ENCODE results near the gene LRGUK.
"Not testable (repeated sequence)": the region's sequence is repeated elsewhere in the genome, so short reads cannot be mapped to it uniquely, and the experiment has no call there.

LRGUK gene, protein sequence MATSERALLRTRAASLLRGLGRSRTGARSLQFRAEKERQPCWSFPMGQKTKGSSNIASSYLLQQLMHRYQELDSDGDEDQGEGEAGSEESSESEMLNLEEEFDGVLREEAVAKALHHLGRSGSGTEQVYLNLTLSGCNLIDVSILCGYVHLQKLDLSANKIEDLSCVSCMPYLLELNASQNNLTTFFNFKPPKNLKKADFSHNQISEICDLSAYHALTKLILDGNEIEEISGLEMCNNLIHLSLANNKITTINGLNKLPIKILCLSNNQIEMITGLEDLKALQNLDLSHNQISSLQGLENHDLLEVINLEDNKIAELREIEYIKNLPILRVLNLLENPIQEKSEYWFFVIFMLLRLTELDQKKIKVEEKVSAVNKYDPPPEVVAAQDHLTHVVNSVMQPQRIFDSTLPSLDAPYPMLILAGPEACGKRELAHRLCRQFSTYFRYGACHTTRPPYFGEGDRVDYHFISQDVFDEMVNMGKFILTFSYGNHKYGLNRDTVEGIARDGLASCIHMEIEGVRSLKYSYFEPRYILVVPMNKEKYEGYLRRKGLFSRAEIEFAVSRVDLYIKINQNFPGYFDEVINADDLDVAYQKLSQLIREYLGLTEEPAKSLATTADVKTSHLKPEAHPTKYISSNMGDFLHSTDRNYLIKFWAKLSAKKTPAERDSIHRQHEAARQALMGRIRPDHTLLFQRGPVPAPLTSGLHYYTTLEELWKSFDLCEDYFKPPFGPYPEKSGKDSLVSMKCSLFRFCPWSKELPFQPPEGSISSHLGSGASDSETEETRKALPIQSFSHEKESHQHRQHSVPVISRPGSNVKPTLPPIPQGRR

DNA sequence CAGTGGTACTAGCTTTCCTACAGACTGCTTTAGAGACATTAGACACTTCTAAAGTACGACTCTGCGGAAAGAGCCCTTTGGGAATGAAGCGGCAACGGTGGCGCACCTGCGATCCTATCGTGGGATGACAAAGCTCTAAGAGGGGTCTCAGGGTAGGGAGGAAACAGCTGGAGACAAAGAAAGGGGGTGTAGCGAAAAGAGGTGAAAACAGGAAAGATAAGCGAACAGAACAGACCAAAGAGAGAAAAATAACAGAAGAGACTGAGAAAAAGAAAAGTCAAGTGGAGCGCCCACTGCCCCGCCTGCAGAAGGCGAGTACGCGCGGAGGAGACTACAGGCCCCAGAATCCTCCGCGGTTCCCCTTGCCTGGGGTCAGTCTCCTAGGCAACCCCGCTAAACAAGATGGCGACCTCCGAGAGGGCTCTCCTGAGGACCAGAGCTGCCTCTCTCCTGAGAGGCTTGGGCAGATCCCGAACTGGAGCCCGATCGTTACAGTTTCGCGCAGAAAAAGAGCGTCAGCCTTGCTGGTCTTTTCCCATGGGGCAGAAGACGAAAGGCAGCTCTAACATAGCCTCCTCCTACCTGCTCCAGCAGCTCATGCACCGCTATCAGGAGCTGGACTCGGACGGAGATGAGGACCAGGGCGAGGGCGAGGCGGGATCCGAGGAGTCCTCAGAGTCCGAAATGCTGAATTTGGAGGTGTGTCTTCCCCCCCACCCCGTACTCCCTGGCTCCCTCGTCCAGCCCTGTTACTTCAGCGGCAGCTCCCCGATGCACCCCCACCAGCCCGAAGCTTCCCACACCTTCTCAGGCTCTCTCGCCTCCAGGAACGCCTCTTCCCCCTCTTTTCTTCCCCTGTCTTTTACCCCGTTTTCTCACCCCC, at the start of gene LRGUK:
TSS of gene LRGUK (plus strand) at position 375 of the 883 bp plus-strand sequence. CDS start at position 403, 28 bp downstream.
- Histone ChIP-seq H3K27me3 (ENCODE audit: control insufficient read depth, insufficient read depth, low read length) (peaks cover 5% of the 10 kb centered on the region), H3K4me1 (ENCODE audit: control insufficient read depth, insufficient read depth, low read length) (peaks cover 22% of the 10 kb centered on the region), H3K9ac (ENCODE audit: low read depth, low read length) (no peak within 1 kb of the TSS), H3K36me3 (ENCODE audit: control insufficient read depth, insufficient read depth, low read length) (no peaks in the 10 kb centered on the region), H3K9me3 (ENCODE audit: control insufficient read depth, insufficient read depth, low read length) (no peaks in the 10 kb centered on the region), H3K4me3 (ENCODE audit: low read depth, low read length) (peak within 1 kb of the TSS; percentile 78)

- H3K4me1 ChIP-seq (ENCODE audit: control insufficient read depth, insufficient read depth, low read length); H3K27me3 ChIP-seq (ENCODE audit: control insufficient read depth, insufficient read depth, low read length); H3K9ac ChIP-seq (ENCODE audit: low read depth, low read length); H3K4me3 ChIP-seq (ENCODE audit: low read depth, low read length); H3K36me3 ChIP-seq (ENCODE audit: control insufficient read depth, insufficient read depth, low read length); H3K9me3 ChIP-seq (ENCODE audit: control insufficient read depth, insufficient read depth, low read length): not testable (repeated sequence)
Measured at GRCh38 chr7:134077560-134077959, 49.6 kb upstream of the LRGUK start.

- H3K4me1 ChIP-seq (ENCODE audit: control insufficient read depth, insufficient read depth, low read length): no peaks in the 10 kb centered on the region
- no peaks in the 10 kb centered on the region for H3K9me3 ChIP-seq (ENCODE audit: control insufficient read depth, insufficient read depth, low read length)
- H3K36me3 ChIP-seq (ENCODE audit: control insufficient read depth, insufficient read depth, low read length): no peaks in the 10 kb centered on the region
- no peak overlapping the region for H3K9ac ChIP-seq (ENCODE audit: low read depth, low read length)
- no peak overlapping the region for H3K4me3 ChIP-seq (ENCODE audit: low read depth, low read length)
- no peaks in the 10 kb centered on the region for H3K27me3 ChIP-seq (ENCODE audit: control insufficient read depth, insufficient read depth, low read length)
Measured at GRCh38 chr7:134078991-134079390, 48.1 kb upstream of the LRGUK start.

DNA sequence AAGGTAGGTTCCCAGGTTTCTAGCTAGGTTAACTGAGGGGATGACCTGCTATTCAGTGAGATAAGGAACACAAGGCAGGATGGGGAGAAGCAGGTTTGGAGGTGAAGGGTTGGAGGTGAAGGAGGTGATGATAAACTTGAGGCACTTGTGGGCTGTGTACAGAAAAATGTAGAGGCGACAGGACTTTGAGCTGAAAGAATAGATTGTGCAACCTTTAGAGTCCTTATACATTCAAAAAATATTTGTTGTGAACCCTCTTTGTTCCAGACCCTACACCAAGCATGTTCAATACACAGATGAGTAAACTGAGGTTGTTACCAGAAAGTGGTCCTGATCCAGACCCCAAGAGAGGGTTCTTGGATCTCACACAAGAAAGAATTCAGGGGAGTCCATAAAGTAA, 45.4 kb upstream of the LRGUK start:
- no peaks in the 10 kb centered on the region for H3K4me1 ChIP-seq (ENCODE audit: control insufficient read depth, insufficient read depth, low read length)

DNA sequence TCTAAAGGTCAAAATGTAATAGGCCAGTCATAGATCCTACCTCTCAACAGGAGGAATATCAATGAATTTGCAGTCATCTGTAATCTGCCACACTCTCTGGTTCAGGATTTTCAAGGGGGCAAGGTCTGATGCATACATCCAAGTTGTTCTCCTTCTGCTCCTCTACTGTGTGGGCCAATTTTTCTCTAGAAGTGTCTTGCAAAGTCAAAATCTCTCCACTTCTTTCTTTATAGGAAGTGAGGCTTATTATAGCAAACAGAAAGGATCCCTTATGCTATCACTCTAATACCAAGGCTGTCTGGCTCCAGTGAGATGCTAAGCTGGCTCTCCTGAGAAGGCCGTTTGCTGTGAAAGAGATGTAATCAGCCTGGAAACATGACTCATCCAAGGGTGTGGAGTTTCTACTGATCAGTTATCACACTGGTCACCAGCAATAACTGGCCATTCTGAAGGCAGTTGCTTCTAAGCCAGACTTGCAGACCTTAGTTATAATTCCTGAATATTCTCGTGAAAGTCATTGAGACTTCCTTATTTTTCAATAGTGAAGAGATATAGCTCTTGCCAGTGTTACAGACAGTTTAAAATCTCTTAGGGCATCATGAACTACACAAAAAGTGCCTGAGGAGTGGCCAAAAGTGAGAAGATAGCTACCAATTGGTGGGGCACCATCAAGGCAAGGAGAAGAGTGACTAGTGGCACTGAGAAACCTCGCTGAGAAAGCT, 43.2 kb upstream of the LRGUK start:
- H3K9ac ChIP-seq (ENCODE audit: low read depth, low read length): no peak overlapping the region

More for the DNA sequence above, 45.4 kb upstream of the LRGUK start:
- H3K27me3 ChIP-seq (ENCODE audit: control insufficient read depth, insufficient read depth, low read length): no peaks in the 10 kb centered on the region
- H3K36me3 ChIP-seq (ENCODE audit: control insufficient read depth, insufficient read depth, low read length): no peaks in the 10 kb centered on the region
- H3K4me3 ChIP-seq (ENCODE audit: low read depth, low read length): no peak overlapping the region
- peaks cover 3% of the 10 kb centered on the region for H3K9me3 ChIP-seq (ENCODE audit: control insufficient read depth, insufficient read depth, low read length)
- no peak overlapping the region for H3K9ac ChIP-seq (ENCODE audit: low read depth, low read length)

GRCh38 chr7:134084488-134085144, 42.5 kb upstream of the LRGUK start:
- no peak overlapping the region for H3K9ac ChIP-seq (ENCODE audit: low read depth, low read length)

More for the DNA sequence above, 43.2 kb upstream of the LRGUK start:
- no peaks in the 10 kb centered on the region for H3K4me1 ChIP-seq (ENCODE audit: control insufficient read depth, insufficient read depth, low read length)
- H3K36me3 ChIP-seq (ENCODE audit: control insufficient read depth, insufficient read depth, low read length): no peaks in the 10 kb centered on the region
- no peaks in the 10 kb centered on the region for H3K27me3 ChIP-seq (ENCODE audit: control insufficient read depth, insufficient read depth, low read length)
- peaks cover 7% of the 10 kb centered on the region for H3K9me3 ChIP-seq (ENCODE audit: control insufficient read depth, insufficient read depth, low read length)
- no peak overlapping the region for H3K4me3 ChIP-seq (ENCODE audit: low read depth, low read length)

GRCh38 chr7:134085311-134085710, 41.8 kb upstream of the LRGUK start:
- peaks cover 17% of the 10 kb centered on the region for H3K9me3 ChIP-seq (ENCODE audit: control insufficient read depth, insufficient read depth, low read length)
- no peaks in the 10 kb centered on the region for H3K27me3 ChIP-seq (ENCODE audit: control insufficient read depth, insufficient read depth, low read length)
- H3K36me3 ChIP-seq (ENCODE audit: control insufficient read depth, insufficient read depth, low read length): no peaks in the 10 kb centered on the region
- no peak overlapping the region for H3K9ac ChIP-seq (ENCODE audit: low read depth, low read length)
- no peaks in the 10 kb centered on the region for H3K4me1 ChIP-seq (ENCODE audit: control insufficient read depth, insufficient read depth, low read length)
- no peak overlapping the region for H3K4me3 ChIP-seq (ENCODE audit: low read depth, low read length)

More at GRCh38 chr7:134084488-134085144, 42.5 kb upstream of the LRGUK start:
- Histone ChIP-seq H3K4me1 (ENCODE audit: control insufficient read depth, insufficient read depth, low read length) (no peaks in the 10 kb centered on the region), H3K4me3 (ENCODE audit: low read depth, low read length) (no peak overlapping the region), H3K9me3 (ENCODE audit: control insufficient read depth, insufficient read depth, low read length) (peaks cover 14% of the 10 kb centered on the region), H3K27me3 (ENCODE audit: control insufficient read depth, insufficient read depth, low read length) (no peaks in the 10 kb centered on the region), H3K36me3 (ENCODE audit: control insufficient read depth, insufficient read depth, low read length) (no peaks in the 10 kb centered on the region)

GRCh38 chr7:134086998-134087735, 40.0 kb upstream of the LRGUK start:
- Histone ChIP-seq H3K27me3 (ENCODE audit: control insufficient read depth, insufficient read depth, low read length) (no peaks in the 10 kb centered on the region), H3K9ac (ENCODE audit: low read depth, low read length) (no peak overlapping the region), H3K4me3 (ENCODE audit: low read depth, low read length) (no peak overlapping the region), H3K9me3 (ENCODE audit: control insufficient read depth, insufficient read depth, low read length) (peaks cover 21% of the 10 kb centered on the region), H3K4me1 (ENCODE audit: control insufficient read depth, insufficient read depth, low read length) (no peaks in the 10 kb centered on the region), H3K36me3 (ENCODE audit: control insufficient read depth, insufficient read depth, low read length) (no peaks in the 10 kb centered on the region)

DNA sequence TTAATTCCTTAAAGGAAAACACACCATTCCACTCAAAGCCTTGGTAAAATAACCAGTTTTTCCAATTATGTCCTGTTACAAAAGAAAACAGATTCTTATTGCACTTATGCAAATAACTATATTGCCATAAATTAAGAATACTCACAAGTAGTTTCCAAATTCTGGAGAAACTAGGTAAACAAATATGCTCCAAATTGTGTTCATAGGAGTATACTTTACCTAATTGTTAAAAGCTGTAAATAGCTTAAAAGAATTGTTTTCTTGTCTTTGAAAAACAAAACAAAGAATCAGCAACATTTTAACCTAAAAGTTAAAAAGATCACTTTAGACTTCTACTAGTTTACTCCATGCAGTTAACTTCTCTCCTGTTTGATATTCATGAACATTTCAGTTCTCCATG, 38.9 kb upstream of the LRGUK start:
- H3K4me3 ChIP-seq (ENCODE audit: low read depth, low read length): no peak overlapping the region
- no peak overlapping the region for H3K9ac ChIP-seq (ENCODE audit: low read depth, low read length)
- no peaks in the 10 kb centered on the region for H3K27me3 ChIP-seq (ENCODE audit: control insufficient read depth, insufficient read depth, low read length)
- H3K9me3 ChIP-seq (ENCODE audit: control insufficient read depth, insufficient read depth, low read length): peaks cover 21% of the 10 kb centered on the region
- no peaks in the 10 kb centered on the region for H3K4me1 ChIP-seq (ENCODE audit: control insufficient read depth, insufficient read depth, low read length)
- H3K36me3 ChIP-seq (ENCODE audit: control insufficient read depth, insufficient read depth, low read length): no peaks in the 10 kb centered on the region

GRCh38 chr7:134089446-134089845, 37.7 kb upstream of the LRGUK start:
- H3K36me3 ChIP-seq (ENCODE audit: control insufficient read depth, insufficient read depth, low read length): no peaks in the 10 kb centered on the region
- peaks cover 23% of the 10 kb centered on the region for H3K9me3 ChIP-seq (ENCODE audit: control insufficient read depth, insufficient read depth, low read length)
- H3K9ac ChIP-seq (ENCODE audit: low read depth, low read length): no peak overlapping the region

More at GRCh38 chr7:134089446-134089845, 37.7 kb upstream of the LRGUK start:
- Histone ChIP-seq H3K27me3 (ENCODE audit: control insufficient read depth, insufficient read depth, low read length) (no peaks in the 10 kb centered on the region), H3K4me1 (ENCODE audit: control insufficient read depth, insufficient read depth, low read length) (no peaks in the 10 kb centered on the region), H3K4me3 (ENCODE audit: low read depth, low read length) (no peak overlapping the region)

All from iPS-15b (cell line).